H9 (cell line): Measurements from ENCODE around the gene RELCH. TPM values are rescaled to one million over a fixed set of nuclear protein-coding genes. Genes with fewer than 3 reads are reported as not detected.
A peak's percentile ranks its signal among the peaks of the same experiment; 100 is the strongest.

Experiments used
- DNase-seq: peaks from one replicate; pipeline ENCODE4 v3.0.0-alpha.2; 2017
- H2AFZ ChIP-seq: one replicate; pipeline ENCODE4 v1.6.1; 2013; ENCODE audit warnings: mild to moderate bottlenecking, low read length, control low read depth, moderate library complexity
- H2AK5ac ChIP-seq: 2 replicates; pipeline ENCODE4 v1.6.1; 2013; ENCODE audit warnings: low read length, control low read depth, mixed read lengths; ENCODE audit not compliant: insufficient read length
- H2BK120ac ChIP-seq: one replicate; pipeline ENCODE4 v1.6.1; 2013; ENCODE audit warnings: low read depth, mild to moderate bottlenecking, low read length, control low read depth, inconsistent platforms; ENCODE audit not compliant: poor library complexity, severe bottlenecking
- H2BK12ac ChIP-seq: 2 replicates; pipeline ENCODE4 v1.6.1; 2013; ENCODE audit warnings: low read length, control low read depth, mixed read lengths, low read depth; ENCODE audit not compliant: insufficient read length
- H2BK15ac ChIP-seq: 2 replicates; pipeline ENCODE4 v1.6.1; 2013; ENCODE audit warnings: low read depth, low read length, control low read depth
- H2BK20ac ChIP-seq: one replicate; pipeline ENCODE4 v1.6.1; 2013; ENCODE audit warnings: low read depth, mild to moderate bottlenecking, low read length, control low read depth, inconsistent platforms; ENCODE audit not compliant: poor library complexity, severe bottlenecking
- H2BK5ac ChIP-seq: 2 replicates; pipeline ENCODE4 v1.6.1; 2013; ENCODE audit warnings: low read length, control low read depth, mixed read lengths; ENCODE audit not compliant: insufficient read length
- H3K14ac ChIP-seq: 2 replicates; pipeline ENCODE4 v1.6.1; 2013; ENCODE audit warnings: low read length, control low read depth; ENCODE audit not compliant: insufficient read depth
- H3K18ac ChIP-seq: 2 replicates; pipeline ENCODE4 v1.6.1; 2013; ENCODE audit warnings: low read depth, mild to moderate bottlenecking, mixed read lengths, low read length, control low read depth; ENCODE audit not compliant: insufficient read length
- H3K23ac ChIP-seq: 2 replicates; pipeline ENCODE4 v1.6.1; 2013; ENCODE audit warnings: low read length, control low read depth, mixed read lengths, low read depth; ENCODE audit not compliant: insufficient read length
- H3K23me2 ChIP-seq: 2 replicates; pipeline ENCODE4 v1.6.1; 2013; ENCODE audit warnings: low read depth, mild to moderate bottlenecking, mixed read lengths, low read length, control low read depth; ENCODE audit not compliant: insufficient read length, poor library complexity, severe bottlenecking
- H3K27ac ChIP-seq: 2 replicates; pipeline ENCODE4 v1.5.1; 2013; ENCODE audit warnings: low read length, control low read depth, mixed read lengths, low read depth; ENCODE audit not compliant: insufficient read length
- H3K27me3 ChIP-seq: 2 replicates; pipeline ENCODE4 v1.6.1; 2013; ENCODE audit warnings: low read length, control low read depth, inconsistent platforms; ENCODE audit not compliant: insufficient read depth
- H3K4ac ChIP-seq: 2 replicates; pipeline ENCODE4 v1.6.1; 2013; ENCODE audit warnings: low read depth, mild to moderate bottlenecking, control low read depth, inconsistent platforms, low read length, moderate library complexity
- H3K4me1 ChIP-seq: 2 replicates; pipeline ENCODE4 v1.6.1; 2013; ENCODE audit warnings: low read length, control low read depth, inconsistent platforms; ENCODE audit not compliant: insufficient read depth
- H3K4me2 ChIP-seq: 2 replicates; pipeline ENCODE4 v1.6.1; 2013; ENCODE audit warnings: low read length, control low read depth, mixed read lengths; ENCODE audit not compliant: insufficient read length, insufficient read depth
- H3K56ac ChIP-seq: 2 replicates; pipeline ENCODE4 v1.6.1; 2013; ENCODE audit warnings: low read depth, mild to moderate bottlenecking, mixed read lengths, low read length, control low read depth; ENCODE audit not compliant: insufficient read length
- H3K79me1 ChIP-seq: 2 replicates; pipeline ENCODE4 v1.6.1; 2013; ENCODE audit warnings: low read depth, mild to moderate bottlenecking, moderate library complexity, low read length, control low read depth, inconsistent platforms; ENCODE audit not compliant: insufficient read depth, poor library complexity, severe bottlenecking
- H3K79me2 ChIP-seq: 2 replicates; pipeline ENCODE4 v1.6.1; 2013; ENCODE audit warnings: low read length, control low read depth, inconsistent platforms; ENCODE audit not compliant: insufficient read depth
- H3K9ac ChIP-seq: 2 replicates; pipeline ENCODE4 v1.6.1; 2013; ENCODE audit warnings: low read length, control low read depth, mixed read lengths; ENCODE audit not compliant: insufficient read length; ENCODE audit errors: extremely low read depth
- H3K9me3 ChIP-seq: one replicate; pipeline ENCODE4 v1.6.1; 2013; ENCODE audit warnings: low read depth, low read length, inconsistent platforms; ENCODE audit not compliant: control insufficient read depth
- H3T11ph ChIP-seq: one replicate; pipeline ENCODE4 v1.6.1; 2013; ENCODE audit warnings: mild to moderate bottlenecking, low read length, control low read depth, inconsistent platforms
- H4K20me1 ChIP-seq: one replicate; pipeline ENCODE4 v1.6.1; 2013; ENCODE audit not compliant: control insufficient read depth, insufficient read length, insufficient read depth
- H4K5ac ChIP-seq: 2 replicates; pipeline ENCODE4 v1.6.1; 2013; ENCODE audit warnings: low read depth, mild to moderate bottlenecking, mixed read lengths, low read length, control low read depth; ENCODE audit not compliant: insufficient read length
- H4K8ac ChIP-seq: replicated peaks from 2 replicates; pipeline ENCODE4 v1.6.1; 2013; ENCODE audit warnings: low read length, control low read depth, mixed read lengths, low read depth; ENCODE audit not compliant: insufficient read length
- H4K91ac ChIP-seq: 2 replicates; pipeline ENCODE4 v1.6.1; 2013; ENCODE audit warnings: low read depth, mild to moderate bottlenecking, moderate library complexity, mixed read lengths, low read length, control low read depth; ENCODE audit not compliant: insufficient read length
- H3K27ac Mint-ChIP-seq, 3 experiments: 2 replicates in 2 of 3; 3 replicates in 1 of 3; pipeline ENCODE4 v1.8.0; 2020 to 2021; ENCODE audit warnings: mixed read lengths in 3 of 3, mild to moderate bottlenecking in 1 of 3, moderate library complexity in 1 of 3
- H3K27me3 Mint-ChIP-seq: 2 replicates; pipeline ENCODE4 v1.8.0; 2021; ENCODE audit warnings: low read depth, mild to moderate bottlenecking, moderate library complexity, mixed read lengths
- H3K36me3 Mint-ChIP-seq, 3 experiments: 2 replicates in 2 of 3; 3 replicates in 1 of 3; pipeline ENCODE4 v1.8.0; 2020 to 2021; ENCODE audit warnings: low read depth in 3 of 3, mixed read lengths in 3 of 3; ENCODE audit not compliant: insufficient read depth in 1 of 3
- H3K4me1 Mint-ChIP-seq, 2 experiments: 2 replicates each; pipeline ENCODE4 v1.8.0; 2020; ENCODE audit warnings: mixed read lengths in 2 of 2
- H3K4me3 Mint-ChIP-seq, 2 experiments: 2 replicates in 1 of 2; 3 replicates in 1 of 2; pipeline ENCODE4 v1.8.0; 2020 to 2021; ENCODE audit warnings: mild to moderate bottlenecking in 2 of 2, mixed read lengths in 2 of 2, moderate library complexity in 1 of 2
- H3K9me3 Mint-ChIP-seq, 2 experiments: 2 replicates in 1 of 2; 3 replicates in 1 of 2; pipeline ENCODE4 v1.8.0; 2020; ENCODE audit warnings: mild to moderate bottlenecking in 2 of 2, mixed read lengths in 2 of 2, moderate library complexity in 1 of 2
- CTCF ChIP-seq: fragments of 200-600 bp; sonication (generic); conservative IDR thresholded peaks from 3 replicates; pipeline ENCODE4 v1.8.0; 2021; ENCODE audit warnings: antibody characterized with exemption, mild to moderate bottlenecking
- WGBS: extraction: QIAGEN DNeasy Blood & Tissue Kit; methylation state at CpG from one replicate; pipeline ENCODE4 v1.1.7; 2013; ENCODE audit warnings: missing lambda C conversion rate, low lambda C conversion rate, mixed read lengths; ENCODE audit not compliant: insufficient read length; ENCODE audit errors: extremely low coverage; 5-methylcytosine and 5-hydroxymethylcytosine counted together
- total RNA-seq: library from RNA; stranded (reverse); gene quantifications from 2 replicates; pipeline ENCODE4 v1.2.1, GENCODE V29; 2021

RELCH gene
- total RNA-seq, 1 experiment from 2014 or later: 32.3 TPM

- H4K20me1 ChIP-seq: no peaks in the 10 kb centered on the region
- no peak overlapping the region for H2BK20ac ChIP-seq
- H4K8ac ChIP-seq: no peak overlapping the region
- H3K79me1 ChIP-seq: no peaks in the 10 kb centered on the region
- H2BK15ac ChIP-seq: no peak overlapping the region
- no peak for DNase-seq
- H3K9ac ChIP-seq: no peak overlapping the region
- no peak overlapping the region for H3K14ac ChIP-seq
- no peaks in the 10 kb centered on the region for H3K9me3 ChIP-seq
- H3K79me2 ChIP-seq: no peaks in the 10 kb centered on the region
- no peak overlapping the region for H4K5ac ChIP-seq
- H3K27ac ChIP-seq: no peak overlapping the region
- H3K27me3 ChIP-seq: peaks cover 10% of the 10 kb centered on the region; the same call in 1 of the 2 replicates
- H3K18ac ChIP-seq: no peak overlapping the region
- H4K91ac ChIP-seq: no peak overlapping the region
- Mint-ChIP-seq H3K27ac (peak overlapping the region; percentile 49 to 95 (median 92)), H3K4me3 (peak overlapping the region; percentile 23 to 82), H3K27me3 (peaks cover 68% of the 10 kb centered on the region), H3K9me3 (peaks cover 0 to 3% of the 10 kb centered on the region in 2 experiments; a peak in 1 of 5 replicates), H3K36me3 (no peaks in the 10 kb centered on the region; a peak in 1 of 7 replicates), H3K4me1 (peaks cover 47 to 57% of the 10 kb centered on the region in 2 experiments)
- no peak overlapping the region for H2BK120ac ChIP-seq
- no peak overlapping the region for H2BK12ac ChIP-seq
- no CpG with 5 or more reads among the region's 6 CpGs for WGBS
- no peak overlapping the region for H3T11ph ChIP-seq
- no peak overlapping the region for H2BK5ac ChIP-seq
- H3K23me2 ChIP-seq: peaks cover 20% of the 10 kb centered on the region
- H3K23ac ChIP-seq: no peak overlapping the region
- H3K4me1 ChIP-seq: peaks cover 5% of the 10 kb centered on the region; the same call in 1 of the 2 replicates
- H3K4ac ChIP-seq: no peak overlapping the region
- TF ChIP-seq CTCF: no peak
- no peak overlapping the region for H2AK5ac ChIP-seq
- H2AFZ ChIP-seq: no peak overlapping the region
- no peak overlapping the region for H3K56ac ChIP-seq
- H3K4me2 ChIP-seq: peak overlapping the region; percentile 67
Measured at GRCh38 chr18:62323483-62324180, 136.6 kb downstream of the RELCH start.
